Dendritic cell treated with granulocyte-macrophage colony-stimulating factor and Interleukin-4, amounts not matched to agents 40 ng/mL and 50 ng/mL, for 4 days (primary cell): ENCODE results near the gene RET.

Source experiments
- H3K27ac Mint-ChIP-seq: one replicate; pipeline ENCODE4 v1.8.0; 2022; ENCODE audit warnings: mild to moderate bottlenecking, mixed read lengths
- H3K27me3 Mint-ChIP-seq: one replicate; pipeline ENCODE4 v1.8.0; 2022; ENCODE audit warnings: mild to moderate bottlenecking, mixed read lengths
- H3K36me3 Mint-ChIP-seq: one replicate; pipeline ENCODE4 v1.8.0; 2022; ENCODE audit warnings: low read depth, mixed read lengths
- H3K4me1 Mint-ChIP-seq: one replicate; pipeline ENCODE4 v1.8.0; 2022; ENCODE audit warnings: low read depth, mixed read lengths
- H3K4me3 Mint-ChIP-seq: one replicate; pipeline ENCODE4 v1.8.0; 2022; ENCODE audit warnings: mild to moderate bottlenecking, moderate library complexity, mixed read lengths
- H3K9me3 Mint-ChIP-seq: one replicate; pipeline ENCODE4 v1.8.0; 2022; ENCODE audit warnings: mixed read lengths
- intact Hi-C: fragments of 100-400 bp; cut with micrococcal nuclease; formaldehyde crosslinking; loops from one replicate; pipeline ENCODE4 v1.15.0; 2022

Gene RET

DNA sequence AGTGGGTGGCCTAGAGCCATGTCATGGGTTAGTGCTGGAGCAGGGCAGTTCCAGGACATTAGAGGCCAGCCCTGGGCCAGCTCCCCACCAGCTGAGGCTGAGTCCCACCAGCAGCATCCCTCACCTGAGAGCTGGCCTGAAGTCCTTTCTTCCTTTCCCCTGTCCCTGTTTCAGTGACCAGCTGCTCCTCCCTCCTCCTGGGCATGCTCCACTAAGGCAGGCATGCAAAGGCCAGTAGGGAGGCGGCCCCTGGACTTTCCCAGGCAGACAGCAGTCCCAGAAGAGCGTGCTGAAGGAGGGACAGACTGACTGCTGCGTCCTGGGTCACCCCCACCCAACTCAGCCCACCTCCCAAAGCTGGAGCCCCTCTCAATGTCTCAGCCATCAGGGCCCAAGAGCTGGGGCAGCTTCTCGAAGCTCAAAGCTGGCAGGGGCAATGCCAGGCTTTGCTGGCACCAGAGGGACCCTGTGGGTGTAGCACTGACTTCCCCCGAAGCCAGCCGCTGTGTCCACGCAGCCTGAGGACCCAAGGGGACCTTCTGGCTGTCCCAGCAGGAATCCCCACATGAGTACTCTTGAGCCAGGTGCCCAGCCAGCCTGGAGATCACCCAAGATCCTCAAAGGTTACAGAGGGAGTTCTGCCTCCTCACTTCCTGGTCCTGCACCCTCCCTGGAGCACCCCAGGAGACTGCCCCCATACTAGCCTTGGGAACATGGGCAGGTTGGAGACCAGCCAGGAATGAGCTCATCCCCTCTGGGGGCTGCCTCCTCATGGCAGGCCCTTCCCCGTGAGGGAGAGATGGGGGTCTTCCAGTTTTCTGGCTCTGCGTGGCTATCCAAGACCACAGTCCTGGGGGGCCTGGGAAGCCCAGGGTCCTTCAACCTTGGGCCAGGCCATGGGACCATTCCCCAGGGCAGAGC, 35.2 kb upstream of the RET start:
- no peak overlapping the region for H3K4me3 Mint-ChIP-seq
- no peak overlapping the region for H3K27ac Mint-ChIP-seq
- intact Hi-C loops: loop anchor here (2.0 kb wide), 1 partner anchor 175 kb away; no protein-coding TSS in a partner anchor
- H3K36me3 Mint-ChIP-seq: no peaks in the 10 kb centered on the region
- H3K9me3 Mint-ChIP-seq: no peaks in the 10 kb centered on the region
- H3K4me1 Mint-ChIP-seq: no peaks in the 10 kb centered on the region
- H3K27me3 Mint-ChIP-seq: no peaks in the 10 kb centered on the region

DNA sequence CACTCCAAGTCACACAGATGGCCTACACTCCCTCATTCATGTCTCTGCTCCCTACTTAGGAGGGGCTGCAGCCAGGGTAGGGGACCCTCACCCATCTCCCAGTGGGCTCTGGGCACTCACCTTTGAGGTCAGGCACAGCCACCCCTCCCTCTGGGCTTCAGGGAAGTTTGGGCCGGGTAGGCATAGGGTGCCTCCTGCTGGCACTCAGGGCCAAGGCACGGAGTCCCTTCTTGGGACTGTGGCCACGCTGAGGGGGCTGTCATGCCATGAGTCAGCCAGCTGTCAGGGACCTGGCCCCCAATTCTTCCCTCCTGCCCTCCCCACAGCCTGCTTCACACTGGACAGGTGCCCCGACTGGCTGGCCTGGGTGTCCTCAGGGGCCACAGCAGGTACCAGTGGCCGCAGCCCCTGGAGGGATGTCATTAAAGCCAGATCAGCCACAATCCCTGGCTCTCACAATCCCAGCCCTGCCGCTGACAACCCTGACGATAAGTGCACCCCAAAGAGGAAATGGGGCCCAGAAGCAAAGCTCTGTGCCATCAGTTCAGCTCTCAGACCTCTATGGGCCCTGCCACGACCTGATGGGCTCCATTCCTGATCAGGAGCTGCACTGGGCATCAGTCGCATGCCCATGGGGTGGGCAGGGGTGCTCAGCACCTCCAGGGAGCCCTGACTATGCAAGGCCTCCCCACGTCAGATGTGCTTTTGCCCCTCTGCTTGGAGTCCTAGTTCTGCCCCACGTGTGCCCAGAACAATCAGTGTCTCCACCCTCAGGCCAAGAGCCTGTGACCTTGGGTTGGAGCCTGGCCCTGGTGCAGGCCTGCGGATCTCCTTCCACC, 34.1 kb upstream of the RET start:
- no peak overlapping the region for H3K4me3 Mint-ChIP-seq
- intact Hi-C loops: loop anchor here (2.0 kb wide), 1 partner anchor 176 kb away; no protein-coding TSS in a partner anchor
- no peaks in the 10 kb centered on the region for H3K36me3 Mint-ChIP-seq
- no peaks in the 10 kb centered on the region for H3K9me3 Mint-ChIP-seq
- H3K27ac Mint-ChIP-seq: no peak overlapping the region
- H3K4me1 Mint-ChIP-seq: no peaks in the 10 kb centered on the region
- H3K27me3 Mint-ChIP-seq: no peaks in the 10 kb centered on the region

DNA sequence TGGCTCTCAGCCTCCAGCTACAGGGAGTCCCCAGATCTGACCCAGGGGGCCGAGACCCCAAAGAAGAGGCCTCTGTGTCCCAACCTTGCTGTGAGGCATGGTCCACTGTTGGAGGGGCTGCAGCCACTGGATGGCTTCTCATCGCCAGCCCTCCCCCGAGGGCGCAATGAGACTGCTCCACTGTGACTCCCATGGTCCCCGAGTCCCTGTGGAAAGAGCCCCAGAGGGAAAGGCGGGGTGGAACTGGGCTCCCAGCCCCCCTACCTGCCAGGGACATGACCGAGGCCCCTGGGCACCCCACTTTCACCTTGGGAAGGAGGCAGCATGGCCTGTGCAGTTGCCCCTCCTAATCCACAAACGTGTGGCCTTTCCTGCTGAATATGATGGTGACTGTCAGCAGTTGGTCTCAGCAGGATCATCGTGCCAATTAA, 33.5 kb upstream of the RET start:
- Mint-ChIP-seq H3K9me3 (no peaks in the 10 kb centered on the region), H3K4me3 (no peak overlapping the region), H3K4me1 (no peaks in the 10 kb centered on the region), H3K27ac (no peak overlapping the region), H3K36me3 (no peaks in the 10 kb centered on the region), H3K27me3 (no peaks in the 10 kb centered on the region)
- intact Hi-C loops: loop anchor here (2.0 kb wide), 1 partner anchor 177 kb away; no protein-coding TSS in a partner anchor

DNA sequence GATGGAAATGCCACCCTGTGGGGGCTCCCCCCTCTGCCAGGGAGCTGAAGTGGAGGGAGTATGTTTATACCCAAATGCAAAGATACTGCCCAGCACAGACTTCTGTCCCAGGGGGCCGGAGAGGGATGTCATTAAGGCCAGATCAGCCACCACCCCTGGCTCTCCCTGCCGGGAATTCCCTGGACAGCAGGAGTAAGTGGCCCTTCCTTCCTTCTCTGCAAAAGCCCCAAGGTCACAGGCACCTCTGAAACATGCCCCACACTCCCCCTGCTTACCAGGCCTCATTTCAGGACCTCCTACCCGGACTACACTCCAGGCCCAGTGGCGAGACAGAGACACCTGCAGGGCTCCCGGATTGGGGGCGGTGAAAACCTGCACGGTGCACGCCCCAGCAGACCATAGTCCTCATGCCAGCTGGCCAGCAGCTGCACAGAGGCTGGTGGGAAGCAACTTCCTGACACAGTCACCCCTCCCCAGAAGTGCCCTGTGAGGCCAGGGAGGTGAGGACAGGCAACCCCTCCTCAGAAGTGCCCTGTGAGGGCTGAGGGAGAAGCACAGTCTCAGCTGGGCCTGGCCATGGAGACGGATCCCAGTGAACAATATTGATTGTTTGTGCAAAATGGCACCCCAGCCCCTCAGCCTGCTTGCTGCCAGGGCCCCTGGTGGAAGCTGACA, 33.0 kb upstream of the RET start:
- H3K27ac Mint-ChIP-seq: no peak overlapping the region
- no peaks in the 10 kb centered on the region for H3K9me3 Mint-ChIP-seq
- H3K4me1 Mint-ChIP-seq: no peaks in the 10 kb centered on the region
- no peaks in the 10 kb centered on the region for H3K36me3 Mint-ChIP-seq
- H3K27me3 Mint-ChIP-seq: no peaks in the 10 kb centered on the region
- no peak overlapping the region for H3K4me3 Mint-ChIP-seq
- intact Hi-C loops: loop anchor here (2.0 kb wide), 1 partner anchor 177 kb away; no protein-coding TSS in a partner anchor

DNA sequence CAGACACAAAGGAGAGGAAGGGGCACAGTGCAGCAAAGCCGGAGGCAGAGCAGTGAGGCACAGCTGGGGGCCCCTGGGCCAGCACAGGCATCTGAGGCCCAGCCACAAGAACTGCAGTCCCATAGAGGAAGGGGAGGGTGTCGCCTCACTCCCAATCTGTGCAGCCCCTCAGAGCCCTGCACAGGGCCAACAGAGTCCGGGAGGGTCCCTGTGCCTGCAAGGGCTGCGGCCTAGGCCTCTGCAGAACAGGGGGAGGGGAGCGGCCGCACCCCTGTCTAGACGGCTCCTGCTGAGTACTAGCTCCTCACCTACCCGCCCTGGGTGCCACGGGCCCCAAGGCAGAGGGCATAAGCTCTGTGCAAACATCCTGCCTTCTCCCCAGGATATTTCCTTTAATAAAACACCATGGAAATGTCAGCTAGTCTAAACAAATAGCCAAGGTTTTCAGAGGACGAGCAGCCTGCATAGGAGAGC, 32.4 kb upstream of the RET start:
- no peaks in the 10 kb centered on the region for H3K9me3 Mint-ChIP-seq
- no peaks in the 10 kb centered on the region for H3K27me3 Mint-ChIP-seq
- H3K27ac Mint-ChIP-seq: no peak overlapping the region
- no peaks in the 10 kb centered on the region for H3K36me3 Mint-ChIP-seq
- H3K4me1 Mint-ChIP-seq: no peaks in the 10 kb centered on the region
- no peak overlapping the region for H3K4me3 Mint-ChIP-seq
- intact Hi-C loops: no loop called here

DNA sequence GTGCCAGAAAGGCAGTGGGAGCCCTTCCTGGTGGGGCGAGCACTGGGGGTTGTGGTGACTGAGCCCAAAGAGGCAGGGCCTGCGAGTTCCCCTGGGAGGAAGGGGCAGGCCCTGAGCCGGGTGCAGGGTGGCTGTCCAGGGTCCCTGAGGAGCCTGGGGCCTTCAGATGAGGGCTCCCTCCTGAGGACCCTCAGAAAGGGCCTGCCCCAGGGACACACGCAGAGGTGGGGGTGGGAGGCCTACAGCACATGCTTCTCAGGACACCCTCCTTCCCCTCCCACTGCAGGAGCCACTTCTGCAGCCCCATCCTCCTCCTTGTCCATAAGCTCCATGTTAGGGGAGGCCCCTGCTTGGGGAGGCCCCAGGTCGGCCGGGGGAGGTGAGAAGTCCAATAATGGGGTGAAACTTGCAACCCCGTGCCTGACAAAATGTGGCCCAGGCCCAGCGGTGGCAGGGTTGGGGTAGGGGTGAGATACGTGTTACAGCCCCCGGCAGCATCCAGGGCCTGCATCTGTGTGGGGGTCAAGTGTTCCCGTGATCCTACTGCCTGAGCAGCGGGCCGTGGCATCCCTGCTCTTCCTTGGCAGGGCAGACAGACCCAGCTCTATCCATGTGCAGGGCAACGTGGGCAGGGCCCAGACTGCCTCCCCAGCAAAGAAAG, 31.8 kb upstream of the RET start:
- no peaks in the 10 kb centered on the region for H3K4me1 Mint-ChIP-seq
- no peak overlapping the region for H3K27ac Mint-ChIP-seq
- peaks cover under 1% of the 10 kb centered on the region for H3K27me3 Mint-ChIP-seq
- no peaks in the 10 kb centered on the region for H3K36me3 Mint-ChIP-seq
- no peaks in the 10 kb centered on the region for H3K9me3 Mint-ChIP-seq
- intact Hi-C loops: no loop called here
- no peak overlapping the region for H3K4me3 Mint-ChIP-seq

DNA sequence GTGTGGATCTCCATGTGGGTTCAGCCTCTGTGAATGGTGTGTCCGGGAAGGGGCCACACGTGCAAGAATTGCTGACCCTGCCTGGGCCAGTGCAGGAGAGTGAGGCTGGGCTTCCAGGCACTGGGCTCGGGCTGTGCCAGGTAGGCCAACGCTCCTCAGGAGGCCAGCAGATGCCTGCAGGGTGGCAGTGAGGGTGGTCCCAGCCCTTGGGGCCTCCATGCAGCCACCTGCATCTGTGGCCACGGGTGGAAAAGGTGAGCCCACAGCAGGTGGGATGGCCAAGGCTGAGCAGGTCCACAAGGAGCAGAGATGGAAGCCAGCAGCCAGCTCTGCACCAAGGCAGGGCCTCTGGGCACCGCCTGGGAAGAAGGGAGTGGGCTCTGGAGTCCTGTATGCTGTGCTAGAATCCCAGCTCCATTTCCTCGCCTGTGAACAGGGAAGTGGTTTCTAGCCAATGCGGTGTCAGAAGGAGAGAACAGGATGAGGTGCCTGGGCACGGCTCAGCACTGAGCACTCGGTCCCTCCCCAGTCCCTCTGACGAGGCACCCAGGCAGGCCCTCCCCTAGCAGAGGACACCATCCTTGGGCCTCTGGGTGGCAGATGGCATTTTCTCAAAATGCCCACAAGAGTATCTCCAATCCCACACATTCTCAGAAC, 31.1 kb upstream of the RET start:
- H3K27me3 Mint-ChIP-seq: peaks cover 3% of the 10 kb centered on the region
- H3K4me3 Mint-ChIP-seq: no peak overlapping the region

DNA sequence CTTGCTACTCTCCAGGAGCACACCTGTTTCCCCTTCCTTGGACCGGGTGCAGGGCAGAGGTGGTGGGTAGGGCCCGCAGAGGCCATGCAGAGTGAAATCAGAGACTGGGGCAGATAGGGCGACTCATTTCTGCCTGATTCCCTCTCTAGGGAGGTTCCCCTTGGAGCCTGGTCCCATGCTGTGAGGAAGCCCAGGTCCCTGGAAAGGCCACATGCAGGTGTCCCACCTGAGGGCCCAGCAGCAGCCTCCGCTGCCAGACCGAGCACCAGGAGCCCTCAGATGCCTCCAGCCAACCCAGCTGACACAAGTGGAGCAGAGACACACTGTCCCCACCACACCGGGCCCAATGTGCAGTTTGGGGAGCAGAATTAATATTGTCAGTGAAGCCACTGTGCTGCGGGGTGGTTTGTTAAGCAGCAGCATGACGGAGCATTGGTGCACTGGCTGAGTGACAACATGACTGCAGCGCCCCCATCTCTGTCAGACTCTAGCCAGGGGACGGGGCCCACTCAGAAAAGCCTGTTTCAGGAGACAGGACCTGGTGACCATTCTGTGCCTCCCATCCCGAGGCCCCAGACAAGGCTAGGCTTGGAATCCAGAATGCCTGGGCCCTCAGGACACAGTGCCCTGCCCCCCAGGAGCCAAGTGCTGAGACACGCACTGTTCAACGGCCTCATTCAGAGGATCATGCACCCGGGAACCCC, 30.4 kb upstream of the RET start:
- intact Hi-C loops: no loop called here

More for the DNA sequence above, 31.1 kb upstream of the RET start:
- Mint-ChIP-seq H3K4me1 (no peaks in the 10 kb centered on the region), H3K36me3 (no peaks in the 10 kb centered on the region), H3K9me3 (no peaks in the 10 kb centered on the region), H3K27ac (no peak overlapping the region)
- intact Hi-C loops: no loop called here

DNA sequence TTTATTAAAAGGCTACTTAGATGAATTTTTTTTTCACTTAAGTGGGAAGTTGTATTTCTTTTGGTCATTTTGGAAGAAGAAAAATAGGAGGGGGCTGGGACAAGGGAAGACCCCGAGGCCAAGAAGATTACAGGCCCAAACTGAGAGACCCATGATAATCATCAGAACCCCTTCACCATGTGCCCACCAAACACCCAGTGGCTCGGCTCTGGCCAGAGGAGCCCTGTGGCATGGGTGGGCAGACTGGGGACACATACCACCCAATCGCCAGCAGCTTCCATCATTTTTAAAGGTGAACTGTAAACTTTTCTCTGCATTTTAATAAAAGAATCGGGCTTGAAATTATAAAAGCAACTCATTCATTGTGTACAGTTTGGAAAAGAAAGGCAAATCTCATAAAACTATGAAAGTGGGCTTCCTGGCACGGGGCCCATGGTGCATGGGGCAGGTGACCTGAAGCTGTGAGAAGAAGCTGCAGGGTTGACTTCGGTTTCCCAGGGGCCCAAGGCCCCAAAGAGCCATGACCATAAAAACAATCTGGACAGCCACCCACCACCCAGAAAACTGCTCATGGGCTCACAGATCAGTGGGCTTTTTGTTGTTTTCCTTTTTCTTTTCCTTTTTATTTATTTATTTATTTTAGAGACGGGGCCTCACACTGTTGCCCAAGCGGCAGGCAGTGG, 29.4 kb upstream of the RET start:
- H3K4me1 Mint-ChIP-seq: no peaks in the 10 kb centered on the region
- no peaks in the 10 kb centered on the region for H3K36me3 Mint-ChIP-seq
- no peak overlapping the region for H3K27ac Mint-ChIP-seq
- no peak overlapping the region for H3K4me3 Mint-ChIP-seq
- H3K9me3 Mint-ChIP-seq: no peaks in the 10 kb centered on the region
- H3K27me3 Mint-ChIP-seq: peaks cover 4% of the 10 kb centered on the region
- intact Hi-C loops: no loop called here

More for the DNA sequence above, 30.4 kb upstream of the RET start:
- Mint-ChIP-seq H3K36me3 (no peaks in the 10 kb centered on the region), H3K9me3 (no peaks in the 10 kb centered on the region), H3K27me3 (peaks cover 4% of the 10 kb centered on the region), H3K4me3 (no peak overlapping the region), H3K4me1 (no peaks in the 10 kb centered on the region), H3K27ac (no peak overlapping the region)

DNA sequence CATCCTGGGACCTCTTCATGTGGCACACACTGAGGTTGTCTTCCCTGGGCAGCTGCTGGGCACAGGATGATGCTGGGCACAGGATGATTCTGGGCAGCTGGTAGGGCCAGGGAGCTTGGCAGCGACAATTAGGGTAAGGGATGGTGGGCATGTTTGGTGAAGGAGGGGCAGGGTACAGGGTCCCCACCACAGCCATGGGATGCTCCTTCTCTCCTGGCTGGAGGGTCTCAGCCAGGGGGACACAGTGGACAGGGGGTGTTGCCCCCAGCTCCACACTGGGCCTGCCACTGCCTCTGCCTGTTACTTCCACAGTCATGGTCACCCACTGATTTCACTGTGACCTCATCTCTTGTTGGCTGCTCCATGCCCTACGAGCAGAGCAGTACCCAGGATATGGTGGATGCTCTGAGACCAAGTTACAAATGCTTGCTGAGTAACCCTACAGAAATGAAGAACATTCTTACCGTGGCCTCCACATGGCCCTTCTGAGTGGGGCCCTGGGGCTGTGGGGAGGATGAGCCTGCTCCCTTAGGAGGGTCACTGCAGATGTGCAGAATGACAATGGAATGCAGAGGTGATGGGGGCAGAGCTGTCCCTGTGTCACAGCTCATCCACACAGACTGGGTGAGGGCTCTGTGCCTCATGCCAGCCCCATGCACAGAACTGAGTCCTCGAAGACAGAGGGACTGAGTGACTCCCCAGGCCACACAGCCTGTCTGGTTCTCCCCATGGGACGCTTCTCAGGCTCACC, 28.4 kb upstream of the RET start:
- intact Hi-C loops: no loop called here
- peaks cover 9% of the 10 kb centered on the region for H3K27me3 Mint-ChIP-seq

DNA sequence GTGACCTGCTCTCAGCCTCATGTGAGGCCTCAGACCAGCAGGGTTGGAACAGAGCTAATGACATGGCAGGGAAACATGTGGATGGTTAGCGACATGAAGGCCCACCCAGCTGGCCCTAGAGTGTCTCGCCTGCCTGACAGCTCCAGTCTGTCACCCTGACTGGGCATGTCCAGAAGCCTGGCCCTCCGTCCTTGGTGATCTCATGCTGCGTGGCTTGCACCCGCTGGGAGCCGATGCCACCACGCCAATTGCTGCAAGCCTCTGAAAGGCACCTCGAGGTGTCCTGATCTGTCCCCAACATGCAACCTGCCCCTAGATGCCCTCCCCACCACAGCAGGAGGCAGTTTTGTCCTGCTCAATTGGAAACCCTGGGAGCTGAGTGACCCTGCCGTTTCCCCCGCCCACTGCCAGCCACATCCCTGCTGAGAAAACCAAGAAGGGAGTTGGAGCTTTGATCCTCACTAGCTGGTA, 27.8 kb upstream of the RET start:
- intact Hi-C loops: no loop called here
- Mint-ChIP-seq H3K4me3 (no peak overlapping the region), H3K27me3 (peaks cover 9% of the 10 kb centered on the region), H3K36me3 (no peaks in the 10 kb centered on the region), H3K27ac (no peak overlapping the region), H3K4me1 (no peaks in the 10 kb centered on the region), H3K9me3 (no peaks in the 10 kb centered on the region)

More for the DNA sequence above, 28.4 kb upstream of the RET start:
- Mint-ChIP-seq H3K36me3 (no peaks in the 10 kb centered on the region), H3K4me1 (no peaks in the 10 kb centered on the region), H3K4me3 (no peak overlapping the region), H3K27ac (no peak overlapping the region), H3K9me3 (no peaks in the 10 kb centered on the region)
